Measurements from ENCODE around the gene NOP53. TPM values are rescaled to one million over a fixed set of nuclear protein-coding genes. Genes with fewer than 3 reads are reported as not detected.

Gene NOP53
- total RNA-seq, 5 donors from 2014 or later (not counting 1 experiment from before 2014, with no cell fraction given): 832 to 1,046 (median 935) TPM

GRCh38 chr19:47700934-47701716, 44.2 kb upstream of the NOP53 start:
- ChIA-PET POLR2A (interaction anchor here in 1 of 2 donors (0.6 kb wide), 1 partner anchor 427 kb away, joined by 9 read pairs; no protein-coding TSS in a partner anchor), CTCF (interaction anchor here (1.0 to 1.3 kb wide), 2 partner anchors 11 to 273 kb away, joined by 3 to 5 read pairs; no protein-coding TSS in a partner anchor)
- 95% methylated on average over 37 of the region's 43 CpGs for WGBS (ENCODE audit: insufficient coverage)
- Mint-ChIP-seq H3K27ac (no peak overlapping the region), H3K4me3 (no peak overlapping the region), H3K27me3 (no peaks in the 10 kb centered on the region), H3K4me1 (peaks cover 0 to 3% (median 2%) of the 10 kb centered on the region in 3 donors), H3K9me3 (no peaks in the 10 kb centered on the region), H3K36me3 (peaks cover 23% of the 10 kb centered on the region)
- H3K4me1 ChIP-seq (ENCODE audit: control insufficient read depth in 1 of 2, extremely low read depth in 1 of 2, insufficient read depth in 2 of 2, low read length in 2 of 2): peaks cover 0 to 6% of the 10 kb centered on the region in 2 experiments
- no peak for ATAC-seq (replicated peaks in 1 of 4)
- DNase-seq: no peak
- H3K27ac ChIP-seq (ENCODE audit: low read length): no peak overlapping the region
- peaks cover 11 to 36% of the 10 kb centered on the region in 2 donors for H3K36me3 ChIP-seq (ENCODE audit: control insufficient read depth in 2 of 2, extremely low read depth in 1 of 2, insufficient read depth in 1 of 2, low read length in 1 of 2)
- H3K27me3 ChIP-seq (replicated peaks in 1 of 2; ENCODE audit: control insufficient read depth in 2 of 2, extremely low read depth in 1 of 2, insufficient read depth in 2 of 2, low read length in 1 of 2): no peaks in the 10 kb centered on the region
- H3K4me3 ChIP-seq (ENCODE audit: control insufficient read depth in 1 of 2, extremely low read depth in 1 of 2, low read length in 1 of 2): no peak overlapping the region
- no peaks in the 10 kb centered on the region for H3K9me3 ChIP-seq

- H3K9me3 ChIP-seq: no peaks in the 10 kb centered on the region
- ChIA-PET CTCF (no interaction called here), POLR2A (no interaction called here)
- peaks cover 11 to 33% of the 10 kb centered on the region in 2 donors for H3K36me3 ChIP-seq (ENCODE audit: control insufficient read depth in 2 of 2, extremely low read depth in 1 of 2, insufficient read depth in 1 of 2, low read length in 1 of 2)
- H3K27me3 ChIP-seq (replicated peaks in 1 of 2; ENCODE audit: control insufficient read depth in 2 of 2, extremely low read depth in 1 of 2, insufficient read depth in 2 of 2, low read length in 1 of 2): peaks cover 0 to 2% of the 10 kb centered on the region in 2 experiments
- no peak overlapping the region for H3K27ac ChIP-seq (ENCODE audit: low read length)
- H3K4me3 ChIP-seq (ENCODE audit: control insufficient read depth in 1 of 2, extremely low read depth in 1 of 2, low read length in 1 of 2): no peak overlapping the region
- Mint-ChIP-seq H3K36me3 (peaks cover 23% of the 10 kb centered on the region), H3K27me3 (peaks cover 2% of the 10 kb centered on the region in 2 donors), H3K9me3 (no peaks in the 10 kb centered on the region), H3K4me3 (no peak overlapping the region), H3K27ac (no peak overlapping the region), H3K4me1 (peaks cover 2 to 3% (median 2%) of the 10 kb centered on the region in 3 donors)
- peaks cover 0 to 6% of the 10 kb centered on the region in 2 experiments for H3K4me1 ChIP-seq (ENCODE audit: control insufficient read depth in 1 of 2, extremely low read depth in 1 of 2, insufficient read depth in 2 of 2, low read length in 2 of 2)
- no peak for ATAC-seq (replicated peaks in 1 of 4)
- DNase-seq: no peak
- WGBS (ENCODE audit: insufficient coverage): 96% methylated on average over 80 of the region's 91 CpGs
Observed at GRCh38 chr19:47701717-47702552, 43.4 kb upstream of the NOP53 start.

- no peak for ATAC-seq (replicated peaks in 1 of 4)
- Histone ChIP-seq H3K4me1 (ENCODE audit: control insufficient read depth in 1 of 2, extremely low read depth in 1 of 2, insufficient read depth in 2 of 2, low read length in 2 of 2) (peaks cover 0 to 10% of the 10 kb centered on the region in 2 experiments), H3K36me3 (ENCODE audit: control insufficient read depth in 2 of 2, extremely low read depth in 1 of 2, insufficient read depth in 1 of 2, low read length in 1 of 2) (peaks cover 11 to 33% of the 10 kb centered on the region in 2 donors), H3K27me3 (replicated peaks in 1 of 2; ENCODE audit: control insufficient read depth in 2 of 2, extremely low read depth in 1 of 2, insufficient read depth in 2 of 2, low read length in 1 of 2) (peaks cover 0 to 10% of the 10 kb centered on the region in 2 experiments), H3K9me3 (no peaks in the 10 kb centered on the region), H3K4me3 (ENCODE audit: control insufficient read depth in 1 of 2, extremely low read depth in 1 of 2, low read length in 1 of 2) (no peak overlapping the region), H3K27ac (ENCODE audit: low read length) (no peak overlapping the region)
- DNase-seq: no peak
- peaks cover 8% of the 10 kb centered on the region in 2 donors for H3K27me3 Mint-ChIP-seq
- H3K4me3 Mint-ChIP-seq: no peak overlapping the region
- peaks cover 5 to 7% (median 6%) of the 10 kb centered on the region in 3 donors for H3K4me1 Mint-ChIP-seq
- peaks cover 23% of the 10 kb centered on the region for H3K36me3 Mint-ChIP-seq
- no peaks in the 10 kb centered on the region for H3K9me3 Mint-ChIP-seq
- 82% methylated on average over 7 of the region's 18 CpGs for WGBS (ENCODE audit: insufficient coverage)
- H3K27ac Mint-ChIP-seq: no peak overlapping the region
- CTCF ChIA-PET: no interaction called here
- POLR2A ChIA-PET: no interaction called here
Observed at GRCh38 chr19:47702671-47703070, 42.7 kb upstream of the NOP53 start.

- H3K27me3 Mint-ChIP-seq: peaks cover 8% of the 10 kb centered on the region in 2 donors
- peaks cover 11 to 29% of the 10 kb centered on the region in 2 donors for H3K36me3 ChIP-seq (ENCODE audit: control insufficient read depth in 2 of 2, extremely low read depth in 1 of 2, insufficient read depth in 1 of 2, low read length in 1 of 2)
- no peak overlapping the region for H3K27ac ChIP-seq (ENCODE audit: low read length)
- peaks cover 2 to 7% (median 3%) of the 10 kb centered on the region in 3 donors for H3K4me1 Mint-ChIP-seq
- ATAC-seq (replicated peaks in 1 of 4): no peak
- WGBS (ENCODE audit: insufficient coverage): 96% methylated on average over 5 of the region's 5 CpGs
- peaks cover 23% of the 10 kb centered on the region for H3K36me3 Mint-ChIP-seq
- no peak overlapping the region for H3K4me3 ChIP-seq (ENCODE audit: control insufficient read depth in 1 of 2, extremely low read depth in 1 of 2, low read length in 1 of 2)
- H3K4me3 Mint-ChIP-seq: no peak overlapping the region
- H3K4me1 ChIP-seq (ENCODE audit: control insufficient read depth in 1 of 2, extremely low read depth in 1 of 2, insufficient read depth in 2 of 2, low read length in 2 of 2): peaks cover 0 to 5% of the 10 kb centered on the region in 2 experiments
- POLR2A ChIA-PET: no interaction called here
- DNase-seq: no peak
- CTCF ChIA-PET: interaction anchor here in 1 of 2 donors (0.5 to 0.6 kb wide), 2 partner anchors 20 to 37 kb away, joined by 3 read pairs; no protein-coding TSS in a partner anchor
- H3K9me3 ChIP-seq: no peaks in the 10 kb centered on the region
- no peaks in the 10 kb centered on the region for H3K9me3 Mint-ChIP-seq
- H3K27me3 ChIP-seq (replicated peaks in 1 of 2; ENCODE audit: control insufficient read depth in 2 of 2, extremely low read depth in 1 of 2, insufficient read depth in 2 of 2, low read length in 1 of 2): peaks cover 0 to 16% of the 10 kb centered on the region in 2 experiments
- H3K27ac Mint-ChIP-seq: no peak overlapping the region
Observed at GRCh38 chr19:47703301-47703700, 42.0 kb upstream of the NOP53 start.

GRCh38 chr19:47704024-47704423, 41.3 kb upstream of the NOP53 start:
- Mint-ChIP-seq H3K4me3 (no peak overlapping the region), H3K4me1 (peaks cover 2 to 7% (median 3%) of the 10 kb centered on the region in 3 donors), H3K9me3 (no peaks in the 10 kb centered on the region), H3K27ac (no peak overlapping the region), H3K27me3 (peaks cover 8% of the 10 kb centered on the region in 2 donors), H3K36me3 (peaks cover 23% of the 10 kb centered on the region)
- ChIA-PET POLR2A (no interaction called here), CTCF (interaction anchor here in 1 of 2 donors (0.5 to 1.3 kb wide), 3 partner anchors 20 to 312 kb away, joined by 3 to 6 read pairs (median 3); no protein-coding TSS in a partner anchor)
- H3K27me3 ChIP-seq (replicated peaks in 1 of 2; ENCODE audit: control insufficient read depth in 2 of 2, extremely low read depth in 1 of 2, insufficient read depth in 2 of 2, low read length in 1 of 2): peaks cover 0 to 22% of the 10 kb centered on the region in 2 experiments
- H3K36me3 ChIP-seq (ENCODE audit: control insufficient read depth in 2 of 2, extremely low read depth in 1 of 2, insufficient read depth in 1 of 2, low read length in 1 of 2): peaks cover 6 to 22% of the 10 kb centered on the region in 2 donors
- H3K4me1 ChIP-seq (ENCODE audit: control insufficient read depth in 1 of 2, extremely low read depth in 1 of 2, insufficient read depth in 2 of 2, low read length in 2 of 2): peaks cover 0 to 5% of the 10 kb centered on the region in 2 experiments
- H3K9me3 ChIP-seq: no peaks in the 10 kb centered on the region
- DNase-seq: no peak
- no peak overlapping the region for H3K4me3 ChIP-seq (ENCODE audit: control insufficient read depth in 1 of 2, extremely low read depth in 1 of 2, low read length in 1 of 2)
- ATAC-seq (replicated peaks in 1 of 4): no peak
- 92% methylated on average over 11 of the region's 11 CpGs for WGBS (ENCODE audit: insufficient coverage)
- no peak overlapping the region for H3K27ac ChIP-seq (ENCODE audit: low read length)

- no peak for DNase-seq
- Histone ChIP-seq H3K27ac (ENCODE audit: low read length) (no peak overlapping the region), H3K27me3 (replicated peaks in 1 of 2; ENCODE audit: control insufficient read depth in 2 of 2, extremely low read depth in 1 of 2, insufficient read depth in 2 of 2, low read length in 1 of 2) (peaks cover 0 to 28% of the 10 kb centered on the region in 2 experiments), H3K36me3 (ENCODE audit: control insufficient read depth in 2 of 2, extremely low read depth in 1 of 2, insufficient read depth in 1 of 2, low read length in 1 of 2) (peaks cover 6 to 17% of the 10 kb centered on the region in 2 donors), H3K4me1 (ENCODE audit: control insufficient read depth in 1 of 2, extremely low read depth in 1 of 2, insufficient read depth in 2 of 2, low read length in 2 of 2) (peaks cover 0 to 5% of the 10 kb centered on the region in 2 experiments), H3K9me3 (no peaks in the 10 kb centered on the region), H3K4me3 (ENCODE audit: control insufficient read depth in 1 of 2, extremely low read depth in 1 of 2, low read length in 1 of 2) (no peak overlapping the region)
- WGBS (ENCODE audit: insufficient coverage): 100% methylated on average over 2 of the region's 3 CpGs
- no peaks in the 10 kb centered on the region for H3K9me3 Mint-ChIP-seq
- ATAC-seq (replicated peaks in 1 of 4): no peak
- no peak overlapping the region for H3K4me3 Mint-ChIP-seq
- POLR2A ChIA-PET: no interaction called here
- CTCF ChIA-PET: interaction anchor here in 1 of 2 donors (0.8 to 1.3 kb wide), 3 partner anchors 268 to 313 kb away, joined by 3 to 6 read pairs (median 3); no protein-coding TSS in a partner anchor
- peaks cover 2 to 7% (median 3%) of the 10 kb centered on the region in 3 donors for H3K4me1 Mint-ChIP-seq
- peaks cover 8% of the 10 kb centered on the region in 2 donors for H3K27me3 Mint-ChIP-seq
- H3K27ac Mint-ChIP-seq: no peak overlapping the region
- peaks cover 23% of the 10 kb centered on the region for H3K36me3 Mint-ChIP-seq
Observed at GRCh38 chr19:47704656-47705055, 40.7 kb upstream of the NOP53 start.

Measured in T-cell (primary cell).